ENCODE results near the gene TLE1. TPM values are rescaled to one million over a fixed set of nuclear protein-coding genes. Genes with fewer than 3 reads are reported as not detected.
A peak's percentile ranks its signal among the peaks of the same experiment; 100 is the strongest.
"Not testable (repeated sequence)": the region's sequence is repeated elsewhere in the genome, so short reads cannot be mapped to it uniquely, and the experiment has no call there.

Gene TLE1
- total RNA-seq, 1 donor from 2014 or later = 9.8 TPM

GRCh38 chr9:81669041-81669651, 20.2 kb downstream of the TLE1 start:
- intact Hi-C loops (cut with DNase I) = loop anchor here (5.0 kb wide), 1 partner anchor 47 kb away; no protein-coding TSS in a partner anchor

GRCh38 chr9:81666123-81666522, 23.2 kb downstream of the TLE1 start:
- intact Hi-C loops (cut with DNase I) = loop anchor here (5.0 kb wide), 1 partner anchor 44 kb away; no protein-coding TSS in a partner anchor
- ATAC-seq = no peak
- no peak for DNase-seq (ENCODE audit: missing footprints)

More at GRCh38 chr9:81669041-81669651, 20.2 kb downstream of the TLE1 start:
- no peak for DNase-seq (ENCODE audit: missing footprints)
- ATAC-seq = no peak

GRCh38 chr9:81665322-81665871, 23.9 kb downstream of the TLE1 start:
- peak; percentile 68 for ATAC-seq
- intact Hi-C loops (cut with DNase I) = loop anchor here (5.0 kb wide), 1 partner anchor 43 kb away; no protein-coding TSS in a partner anchor

GRCh38 chr9:81664638-81665222, 24.6 kb downstream of the TLE1 start:
- ATAC-seq (peak; percentile 78), DNase-seq (ENCODE audit: missing footprints) (no peak)
- intact Hi-C loops (cut with DNase I) = loop anchor here (5.0 kb wide), 1 partner anchor 42 kb away; no protein-coding TSS in a partner anchor

More at GRCh38 chr9:81665322-81665871, 23.9 kb downstream of the TLE1 start:
- no peak for DNase-seq (ENCODE audit: missing footprints)

GRCh38 chr9:81661339-81661738, 28.0 kb downstream of the TLE1 start:
- no peak for ATAC-seq
- intact Hi-C loops (cut with DNase I) = no loop called here
- no peak for DNase-seq (ENCODE audit: missing footprints)

GRCh38 chr9:81656871-81657337, 32.4 kb downstream of the TLE1 start:
- ATAC-seq (no peak), DNase-seq (ENCODE audit: missing footprints) (no peak)
- intact Hi-C loops (cut with DNase I) = no loop called here

GRCh38 chr9:81656004-81656403, 33.3 kb downstream of the TLE1 start:
- no peak for DNase-seq (ENCODE audit: missing footprints)
- intact Hi-C loops (cut with DNase I) = no loop called here
- no peak for ATAC-seq

- intact Hi-C loops (cut with DNase I) = no loop called here
- DNase-seq (ENCODE audit: missing footprints) (no peak), ATAC-seq (no peak)
Measured at GRCh38 chr9:81653240-81653639, 36.1 kb downstream of the TLE1 start.

GRCh38 chr9:81652058-81652687, 37.2 kb downstream of the TLE1 start:
- ATAC-seq = no peak
- DNase-seq (ENCODE audit: missing footprints) = no peak
- intact Hi-C loops (cut with DNase I) = no loop called here

- ATAC-seq = no peak
- DNase-seq (ENCODE audit: missing footprints) = no peak
- intact Hi-C loops (cut with DNase I) = no loop called here
Measured at GRCh38 chr9:81650586-81651515, 38.5 kb downstream of the TLE1 start.

- intact Hi-C loops (cut with DNase I) = no loop called here
- DNase-seq (ENCODE audit: missing footprints) (no peak), ATAC-seq (no peak)
Measured at GRCh38 chr9:81649475-81650240, 39.7 kb downstream of the TLE1 start.

- no peak for DNase-seq (ENCODE audit: missing footprints)
- no peak for ATAC-seq
- intact Hi-C loops (cut with DNase I) = no loop called here
Measured at GRCh38 chr9:81648891-81649290, 40.5 kb downstream of the TLE1 start.

GRCh38 chr9:81646337-81646736, 43.0 kb downstream of the TLE1 start:
- DNase-seq (ENCODE audit: missing footprints) (no peak), ATAC-seq (no peak)
- intact Hi-C loops (cut with DNase I) = no loop called here

GRCh38 chr9:81644513-81644912, 44.8 kb downstream of the TLE1 start:
- DNase-seq (ENCODE audit: missing footprints); ATAC-seq; intact Hi-C loops (cut with DNase I): not testable (repeated sequence)

- intact Hi-C loops (cut with DNase I) = no loop called here
- ATAC-seq (no peak), DNase-seq (ENCODE audit: missing footprints) (no peak)
Measured at GRCh38 chr9:81637276-81637675, 52.1 kb downstream of the TLE1 start.

GRCh38 chr9:81636255-81636599, 53.1 kb downstream of the TLE1 start:
- ATAC-seq (no peak), DNase-seq (ENCODE audit: missing footprints) (no peak)
- intact Hi-C loops (cut with DNase I) = no loop called here

- ATAC-seq (no peak), DNase-seq (ENCODE audit: missing footprints) (no peak)
- intact Hi-C loops (cut with DNase I) = no loop called here
Measured at GRCh38 chr9:81635521-81636254, 53.7 kb downstream of the TLE1 start.

Data from Right ventricle myocardium inferior (tissue), 1 donor.